T47D (cell line): ENCODE data around the gene TBXAS1.

Source experiments
- DNase-seq, 2 experiments: peaks; one replicate each; pipeline versions ENCODE4 v3.0.0 to v3.0.0-alpha.2; 2011 to 2012; ENCODE audit warnings: low read depth in 1 of 2, low spot score in 1 of 2
- JUND ChIP-seq: IDR thresholded peaks from 2 replicates; pipeline ENCODE4 v1.6.1; 2012; ENCODE audit warnings: low read depth
- in situ Hi-C: cut with HindIII; loops from 2 replicates; pipeline ENCODE4 v1.10.0; 2016; ENCODE audit warnings: low sequenced_read_pairs, low pct_unique_long_range_greater_than_20kb

Gene TBXAS1

DNA sequence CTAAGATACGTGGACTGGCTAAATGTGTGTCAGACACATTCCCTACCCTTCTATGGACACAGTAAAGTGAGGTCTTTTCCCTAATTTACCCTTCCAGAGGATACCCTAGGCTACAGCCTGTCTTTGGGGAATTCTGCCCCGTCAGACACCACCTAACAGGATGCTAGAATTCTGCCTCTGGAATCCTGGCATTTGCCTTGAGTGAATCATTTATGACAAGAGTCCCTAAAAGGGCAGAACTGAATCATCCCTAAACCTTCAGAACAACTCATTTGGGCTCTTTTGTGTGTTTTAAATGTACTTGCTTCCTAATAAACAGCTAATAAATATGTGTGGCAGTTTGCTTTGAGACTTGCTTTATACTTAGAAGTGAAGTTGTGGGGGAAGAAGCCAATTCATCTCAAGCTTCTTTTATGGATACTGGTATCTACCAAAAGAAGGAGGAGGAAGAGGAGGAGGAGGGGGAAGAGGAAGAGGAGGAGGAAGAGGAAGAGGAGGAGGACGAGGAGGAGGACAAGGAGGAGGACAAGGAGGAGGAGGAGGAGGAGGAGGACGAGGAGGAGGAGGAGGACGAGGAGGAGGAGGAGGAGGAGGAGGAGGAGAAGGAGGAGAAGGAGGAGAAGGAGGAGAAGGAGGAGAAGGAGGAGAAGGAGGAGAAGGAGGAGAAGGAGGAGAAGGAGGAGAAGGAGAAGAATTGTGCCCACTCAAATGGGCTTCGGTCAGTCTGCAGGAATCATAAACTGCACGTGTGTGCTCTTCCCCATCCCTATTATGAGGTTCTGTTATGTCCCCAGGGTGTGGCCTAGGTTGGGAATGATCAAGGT, 206.5 kb downstream of the TBXAS1 start:
- in situ Hi-C loops, result no loop called here
- no peak for DNase-seq
- no peak for TF ChIP-seq JUND

DNA sequence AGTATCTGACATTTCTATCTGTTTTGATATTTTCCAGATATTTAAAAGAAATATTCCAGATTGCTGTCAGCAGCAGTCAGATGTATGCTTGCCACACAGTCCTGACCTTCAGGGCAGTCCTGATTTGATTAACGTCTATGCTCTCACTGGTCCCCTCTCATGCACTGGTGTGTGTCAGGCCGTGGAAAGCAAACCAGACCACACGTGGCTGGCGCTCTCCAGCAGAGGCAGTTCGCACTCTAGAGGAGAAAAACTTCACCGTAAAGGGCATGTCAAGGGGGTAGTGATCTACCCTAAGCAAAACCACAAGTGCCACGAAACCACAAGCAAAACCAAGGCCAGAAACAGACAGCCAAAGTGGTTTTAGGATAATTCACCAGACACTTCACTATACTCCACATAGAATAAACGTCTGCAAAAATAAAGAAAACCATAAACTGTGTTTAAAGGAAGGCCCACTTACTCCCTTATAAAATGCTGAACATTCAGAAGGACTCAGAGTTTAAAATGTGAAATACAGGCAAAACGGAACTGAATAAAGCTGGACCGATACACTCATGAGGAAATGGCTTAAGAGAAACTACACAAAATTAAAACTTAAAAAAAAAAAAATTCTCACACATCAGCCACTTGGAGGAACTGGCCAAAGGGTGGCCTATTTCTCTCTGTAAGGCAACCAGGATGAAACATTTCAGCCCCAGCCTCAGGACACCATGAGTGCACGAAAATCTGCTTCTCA, 207.3 kb downstream of the TBXAS1 start:
- TF ChIP-seq JUND, result no peak
- DNase-seq, result no peak
- in situ Hi-C loops, result no loop called here

- no peak for TF ChIP-seq JUND
- no peak for DNase-seq
- in situ Hi-C loops, result no loop called here
Observed at GRCh38 chr7:140039066-140039465, 210.0 kb downstream of the TBXAS1 start.

DNA sequence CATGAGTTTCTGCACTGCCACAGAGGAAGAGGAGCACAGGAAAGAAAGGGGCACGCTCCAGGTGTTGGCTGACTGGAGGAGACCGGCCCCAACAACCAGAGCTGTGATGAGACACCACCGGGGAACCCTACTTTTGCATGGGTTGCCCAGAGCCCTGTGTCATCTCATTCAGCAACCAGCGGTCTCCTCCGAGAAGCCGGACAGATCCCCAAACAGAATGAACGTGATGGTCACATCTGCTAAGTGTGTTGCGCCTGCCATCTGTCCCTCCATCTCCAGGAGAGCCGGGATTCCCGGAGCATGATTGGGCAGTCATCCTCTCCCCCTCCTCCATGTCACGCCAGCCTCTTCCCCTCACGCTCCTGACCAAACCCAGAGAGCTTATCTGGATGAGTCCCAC, 210.8 kb downstream of the TBXAS1 start:
- DNase-seq, result no peak
- no peak for TF ChIP-seq JUND
- in situ Hi-C loops, result no loop called here

GRCh38 chr7:140041659-140042385, 212.8 kb downstream of the TBXAS1 start:
- no peak for TF ChIP-seq JUND
- in situ Hi-C loops, result no loop called here
- no peak for DNase-seq

- TF ChIP-seq JUND, result no peak
- DNase-seq, result no peak
- in situ Hi-C loops, result no loop called here
Observed at GRCh38 chr7:140042386-140042670, 213.3 kb downstream of the TBXAS1 start.

DNA sequence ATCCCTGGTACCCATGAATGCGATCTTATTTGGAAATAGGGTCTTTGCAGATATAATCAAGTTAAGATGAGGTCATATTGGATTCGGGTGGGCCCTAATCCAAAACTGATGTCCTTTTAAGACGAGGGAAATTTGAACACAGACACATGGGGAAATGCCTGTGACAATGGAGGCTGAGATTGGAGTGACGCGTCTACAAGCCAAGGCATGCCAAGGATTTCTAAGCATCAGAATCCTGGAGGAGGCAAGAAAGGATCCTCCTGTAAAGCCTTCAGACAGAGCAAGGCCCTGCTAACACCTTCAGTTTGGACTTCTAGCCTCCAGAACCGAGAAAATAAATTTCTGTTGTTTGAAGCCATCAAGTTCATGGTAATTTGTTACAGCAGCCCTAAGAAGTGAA, 215.2 kb downstream of the TBXAS1 start:
- DNase-seq, result no peak
- TF ChIP-seq JUND, result no peak
- in situ Hi-C loops, result no loop called here

DNA sequence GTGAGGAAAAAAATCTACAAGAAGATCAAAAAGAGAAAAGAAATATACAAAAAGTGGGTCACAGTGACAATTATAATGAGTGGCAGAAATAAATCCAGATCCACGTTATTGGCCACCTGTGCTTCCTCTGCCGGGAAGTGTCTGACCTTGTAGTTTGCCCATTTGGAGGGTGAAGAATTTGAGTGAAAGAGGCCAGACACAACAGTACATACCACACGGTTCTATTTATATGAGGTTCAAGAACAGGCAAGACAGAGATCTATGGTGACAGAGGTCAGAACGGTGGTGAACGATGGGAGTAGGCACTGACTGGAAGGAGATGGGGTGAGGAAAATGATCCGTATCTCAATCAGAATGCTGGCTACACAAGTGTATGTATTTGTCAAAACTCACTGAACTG, 216.6 kb downstream of the TBXAS1 start:
- in situ Hi-C loops, result no loop called here
- TF ChIP-seq JUND, result no peak
- no peak for DNase-seq

DNA sequence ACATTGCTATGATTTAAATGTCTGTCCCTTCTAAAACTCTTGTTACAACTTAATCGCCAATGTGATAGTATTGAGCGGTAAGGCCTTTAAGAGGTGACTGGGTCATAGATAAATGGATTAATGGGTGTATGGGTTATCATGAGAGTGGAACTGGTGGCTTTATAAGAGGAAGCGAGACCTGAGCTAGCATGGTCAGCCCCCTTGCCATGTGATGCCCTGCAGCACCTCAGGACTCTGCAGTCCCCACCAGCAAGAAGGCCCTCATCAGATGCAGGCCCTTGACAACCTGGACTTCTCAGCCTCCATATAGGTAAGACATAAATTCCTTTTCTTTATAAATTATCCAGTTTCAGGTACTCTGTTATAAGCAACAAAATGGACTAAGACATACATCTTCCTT, 218.1 kb downstream of the TBXAS1 start:
- in situ Hi-C loops, result no loop called here
- no peak for TF ChIP-seq JUND
- DNase-seq, result no peak

DNA sequence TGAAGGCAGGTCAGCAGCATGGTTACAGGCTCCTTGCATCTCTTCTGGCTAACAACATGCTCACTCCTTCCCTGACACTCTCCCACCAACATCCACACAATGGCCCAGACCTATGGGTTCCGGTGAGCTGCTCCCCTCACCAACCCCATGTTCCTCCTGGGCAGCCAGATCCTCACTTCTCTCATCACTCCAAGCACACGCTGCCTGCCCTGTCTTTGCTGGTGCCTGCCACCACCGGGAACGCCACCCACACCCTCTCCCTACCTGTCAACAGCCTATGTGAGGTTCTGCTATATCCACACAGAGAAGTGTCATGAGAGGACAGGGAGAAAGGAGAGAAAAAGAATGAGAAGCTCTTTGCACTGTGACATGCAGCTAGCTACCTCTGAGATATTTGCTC, 219.1 kb downstream of the TBXAS1 start:
- TF ChIP-seq JUND, result no peak
- in situ Hi-C loops, result no loop called here

GRCh38 chr7:140048989-140049338, 219.9 kb downstream of the TBXAS1 start:
- DNase-seq, result no peak
- in situ Hi-C loops, result no loop called here
- TF ChIP-seq JUND, result no peak

More for the DNA sequence above, 219.1 kb downstream of the TBXAS1 start:
- DNase-seq, result no peak

GRCh38 chr7:140049339-140050024, 220.4 kb downstream of the TBXAS1 start:
- in situ Hi-C loops, result no loop called here
- DNase-seq, result peak in 1 of 2 experiments; percentile 56
- no peak for TF ChIP-seq JUND
